Right atrium auricular region (tissue), 2 donors: ENCODE results near the gene DLG2. TPM values are rescaled to one million over a fixed set of nuclear protein-coding genes. Genes with fewer than 3 reads are reported as not detected.

Experiments
- DNase-seq: peaks from one replicate; pipeline ENCODE4 v3.0.0-alpha.2; 2019; ENCODE audit warnings: low spot score
- H3K27ac ChIP-seq, 2 donors: fragments of 200-600 bp; sonication (generic); 1 replicate in 1 of 2; 2 replicates in 1 of 2; pipeline ENCODE4 v1.5.1; 2016 to 2019
- H3K27me3 ChIP-seq, 2 donors: fragments of 200-600 bp; sonication (generic); one replicate each; pipeline versions ENCODE4 v1.5.1 to v1.6.0; 2017 to 2019
- H3K36me3 ChIP-seq: fragments of 200-600 bp; sonication (generic); one replicate; pipeline ENCODE4 v1.5.1; 2016
- H3K4me1 ChIP-seq, 2 donors: fragments of 200-600 bp; sonication (generic); one replicate each; pipeline versions ENCODE4 v1.5.1 to v1.6.0; 2017 to 2019
- H3K4me3 ChIP-seq, 2 donors: fragments of 200-600 bp; sonication (generic); 1 replicate in 1 of 2; 2 replicates in 1 of 2; pipeline ENCODE4 v1.5.1; 2017 to 2019; ENCODE audit warnings: mild to moderate bottlenecking in 1 of 2, moderate library complexity in 1 of 2
- H3K9me3 ChIP-seq, 2 donors: fragments of 200-600 bp; sonication (generic); one replicate each; pipeline ENCODE4 v1.5.1; 2019
- total RNA-seq, 2 donors: library from RNA; depleted of rRNA; stranded (reverse); fragments of >200 nt; gene quantifications; one replicate each; pipeline ENCODE4 v1.1.0, GENCODE V29; 2016
- TF ChIP-seq, protein P1 (sequence below), 2 donors: fragments of 200-600 bp; sonication (generic); IDR thresholded peaks; one replicate each; pipeline ENCODE4 v1.5.1; 2019; ENCODE audit warnings: antibody characterized with exemption in 2 of 2

DLG2 gene
- total RNA-seq, 2 donors from 2014 or later: 6.6 to 6.7 TPM

DNA sequence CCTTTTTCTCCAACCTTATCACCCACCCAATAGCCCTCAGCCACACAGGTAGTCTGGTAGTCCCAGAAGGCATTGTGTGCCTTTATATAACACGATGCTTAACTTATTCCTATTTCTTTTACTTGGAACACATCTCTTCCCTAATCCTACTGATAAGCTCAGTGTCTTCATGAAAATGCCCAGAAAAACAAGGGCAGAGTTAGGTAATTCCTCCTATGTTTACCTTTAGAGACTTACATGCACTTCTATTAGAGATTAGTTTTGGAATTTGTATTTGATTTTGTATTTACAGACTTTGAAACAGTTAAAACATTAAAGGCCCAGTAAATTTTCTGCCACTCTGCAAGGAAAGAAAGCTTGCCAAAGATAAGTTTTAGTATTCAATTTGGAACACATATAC, 1703.2 kb downstream of the DLG2 start:
- Histone ChIP-seq H3K36me3 (no peaks in the 10 kb centered on the region), H3K27ac (no peak overlapping the region), H3K27me3 (no peaks in the 10 kb centered on the region), H3K9me3 (no peaks in the 10 kb centered on the region), H3K4me1 (no peaks in the 10 kb centered on the region), H3K4me3 (no peak overlapping the region)
- TF ChIP-seq, protein P1, sequence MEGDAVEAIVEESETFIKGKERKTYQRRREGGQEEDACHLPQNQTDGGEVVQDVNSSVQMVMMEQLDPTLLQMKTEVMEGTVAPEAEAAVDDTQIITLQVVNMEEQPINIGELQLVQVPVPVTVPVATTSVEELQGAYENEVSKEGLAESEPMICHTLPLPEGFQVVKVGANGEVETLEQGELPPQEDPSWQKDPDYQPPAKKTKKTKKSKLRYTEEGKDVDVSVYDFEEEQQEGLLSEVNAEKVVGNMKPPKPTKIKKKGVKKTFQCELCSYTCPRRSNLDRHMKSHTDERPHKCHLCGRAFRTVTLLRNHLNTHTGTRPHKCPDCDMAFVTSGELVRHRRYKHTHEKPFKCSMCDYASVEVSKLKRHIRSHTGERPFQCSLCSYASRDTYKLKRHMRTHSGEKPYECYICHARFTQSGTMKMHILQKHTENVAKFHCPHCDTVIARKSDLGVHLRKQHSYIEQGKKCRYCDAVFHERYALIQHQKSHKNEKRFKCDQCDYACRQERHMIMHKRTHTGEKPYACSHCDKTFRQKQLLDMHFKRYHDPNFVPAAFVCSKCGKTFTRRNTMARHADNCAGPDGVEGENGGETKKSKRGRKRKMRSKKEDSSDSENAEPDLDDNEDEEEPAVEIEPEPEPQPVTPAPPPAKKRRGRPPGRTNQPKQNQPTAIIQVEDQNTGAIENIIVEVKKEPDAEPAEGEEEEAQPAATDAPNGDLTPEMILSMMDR (IDR thresholded peaks at IDR 0.05): no peak
- no peak for DNase-seq

DNA sequence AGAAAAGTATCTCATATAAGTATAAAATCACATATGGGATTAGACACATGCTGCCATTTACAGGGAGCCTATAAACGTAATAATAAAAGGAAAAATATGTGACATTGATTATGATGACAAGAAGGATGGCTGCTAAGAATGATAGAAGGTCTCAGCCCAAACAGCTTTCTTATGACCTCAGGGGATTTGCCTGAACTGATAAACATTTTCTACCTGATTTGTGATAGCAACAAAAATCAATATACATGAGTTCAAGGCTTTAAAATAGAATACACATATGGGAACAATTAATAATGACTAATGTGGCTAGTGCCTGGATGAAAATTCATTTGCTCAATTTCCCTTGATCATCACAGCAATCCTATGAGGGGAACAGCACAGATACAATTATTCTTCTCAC, 1704.2 kb downstream of the DLG2 start:
- Histone ChIP-seq H3K4me3 (no peak overlapping the region), H3K9me3 (no peaks in the 10 kb centered on the region), H3K4me1 (peaks cover 0 to 6% of the 10 kb centered on the region in 2 donors), H3K27me3 (no peaks in the 10 kb centered on the region), H3K36me3 (no peaks in the 10 kb centered on the region), H3K27ac (no peak overlapping the region)
- no peak for DNase-seq
- TF ChIP-seq, protein P1 (IDR thresholded peaks at IDR 0.05): no peak

DNA sequence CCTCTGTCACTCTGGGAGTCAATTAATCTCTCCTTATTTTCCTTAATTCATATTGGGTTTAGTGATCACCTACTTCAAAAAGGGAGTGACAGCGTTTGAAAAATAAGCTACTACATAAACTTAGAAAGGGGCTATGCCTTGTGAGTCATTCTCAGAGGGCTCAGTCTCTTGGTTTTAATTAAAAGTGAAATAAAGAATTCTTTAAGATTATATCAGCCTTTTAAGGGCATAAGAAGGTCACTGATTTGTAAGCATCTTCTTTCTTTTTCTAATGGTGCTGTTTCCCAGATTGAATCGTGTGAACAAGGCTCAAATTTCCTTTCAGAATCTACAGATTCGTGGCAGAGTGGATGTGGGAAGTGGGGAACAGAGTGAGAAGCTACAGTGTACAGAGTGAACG, 1704.8 kb downstream of the DLG2 start:
- no peak overlapping the region for H3K4me3 ChIP-seq
- no peak for DNase-seq
- no peaks in the 10 kb centered on the region for H3K36me3 ChIP-seq
- TF ChIP-seq, protein P1 (IDR thresholded peaks at IDR 0.05): no peak
- H3K4me1 ChIP-seq: peaks cover 0 to 6% of the 10 kb centered on the region in 2 donors
- no peak overlapping the region for H3K27ac ChIP-seq
- H3K27me3 ChIP-seq: no peaks in the 10 kb centered on the region
- H3K9me3 ChIP-seq: no peaks in the 10 kb centered on the region

DNA sequence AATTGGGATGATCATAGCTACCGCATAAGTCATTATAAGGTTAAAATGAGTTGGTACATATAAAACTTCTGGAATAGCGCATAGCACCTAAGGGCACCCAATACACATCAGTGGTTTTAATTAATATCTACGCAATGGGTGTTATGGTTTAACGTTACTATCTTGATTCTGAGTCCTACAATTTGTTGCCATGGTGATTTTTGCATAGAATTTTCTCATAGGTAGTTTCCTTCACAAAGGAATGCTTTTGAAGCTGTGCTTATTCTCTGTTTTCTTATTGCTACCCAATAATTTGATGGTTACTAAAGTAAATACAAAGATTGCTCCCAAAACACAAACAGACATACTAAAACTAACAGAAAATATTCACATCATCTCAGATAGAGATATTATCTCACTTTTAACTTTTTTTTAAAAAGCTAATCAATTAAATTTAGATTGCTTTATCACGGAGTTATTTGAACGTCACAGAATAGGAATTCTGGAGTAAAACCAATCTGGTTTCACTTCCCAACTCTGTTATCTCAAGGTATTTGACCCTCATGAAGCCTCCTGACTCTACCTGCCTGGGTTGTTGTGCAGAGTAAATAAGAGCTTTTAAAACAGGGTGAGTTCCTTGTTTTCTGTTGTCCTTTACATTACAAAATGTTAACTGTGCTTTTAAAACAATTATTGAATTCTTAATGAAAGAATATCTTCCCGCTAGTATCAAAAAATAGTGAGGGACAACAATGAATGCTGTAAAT, 1705.5 kb downstream of the DLG2 start:
- no peaks in the 10 kb centered on the region for H3K9me3 ChIP-seq
- TF ChIP-seq, protein P1 (IDR thresholded peaks at IDR 0.05): no peak
- H3K27me3 ChIP-seq: no peaks in the 10 kb centered on the region
- H3K4me3 ChIP-seq: no peak overlapping the region
- H3K4me1 ChIP-seq: peaks cover 0 to 6% of the 10 kb centered on the region in 2 donors
- H3K36me3 ChIP-seq: no peaks in the 10 kb centered on the region
- DNase-seq: no peak
- no peak overlapping the region for H3K27ac ChIP-seq

DNA sequence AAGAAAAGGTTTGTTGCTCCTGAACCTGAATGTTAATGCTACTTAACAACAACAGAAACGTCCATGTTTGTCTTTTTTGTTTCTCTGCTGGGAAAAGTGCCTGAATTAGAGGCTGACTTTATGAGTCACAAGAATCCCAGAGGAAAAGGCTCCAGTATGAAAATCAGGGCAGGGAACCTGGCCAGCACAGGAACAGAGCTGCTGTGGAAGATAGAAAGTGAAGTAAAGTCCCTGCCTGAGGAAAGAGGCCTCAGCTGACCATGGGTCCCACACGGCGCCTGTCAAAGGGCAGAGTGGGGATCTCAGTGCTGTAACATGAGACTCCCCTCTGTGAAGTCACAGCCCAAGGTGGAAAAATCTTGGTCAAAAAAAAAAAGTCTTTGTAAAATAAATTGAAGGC, 1708.7 kb downstream of the DLG2 start:
- Histone ChIP-seq H3K36me3 (no peaks in the 10 kb centered on the region), H3K9me3 (no peaks in the 10 kb centered on the region), H3K4me3 (no peak overlapping the region), H3K4me1 (peaks cover 0 to 6% of the 10 kb centered on the region in 2 donors), H3K27ac (no peak overlapping the region), H3K27me3 (no peaks in the 10 kb centered on the region)
- peak; percentile 59 for DNase-seq
- TF ChIP-seq, protein P1 (IDR thresholded peaks at IDR 0.05): no peak

DNA sequence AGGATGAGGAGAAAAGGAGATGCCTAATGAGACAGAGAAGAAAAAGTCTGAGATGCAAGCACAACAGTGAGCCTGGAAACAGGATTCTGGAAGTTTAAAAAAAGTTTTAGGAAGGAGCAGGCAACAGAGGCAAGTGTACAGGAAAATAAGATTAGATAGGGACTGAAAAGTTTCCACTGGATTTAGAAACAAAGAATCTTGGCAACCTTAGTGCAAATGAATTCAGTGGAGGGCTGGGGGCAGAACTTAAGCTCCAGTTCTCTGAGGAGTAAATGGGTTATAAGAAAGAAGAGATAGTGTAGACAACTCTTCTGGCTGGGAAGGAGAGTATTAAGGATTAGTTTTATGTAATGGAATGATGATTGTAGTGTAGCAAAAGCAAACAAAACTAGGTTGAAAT, 1712.1 kb downstream of the DLG2 start:
- no peak overlapping the region for H3K4me3 ChIP-seq
- TF ChIP-seq, protein P1 (IDR thresholded peaks at IDR 0.05): no peak
- no peaks in the 10 kb centered on the region for H3K36me3 ChIP-seq

More for the DNA sequence above, 1712.1 kb downstream of the DLG2 start:
- Histone ChIP-seq H3K4me1 (peaks cover 0 to 6% of the 10 kb centered on the region in 2 donors), H3K9me3 (no peaks in the 10 kb centered on the region), H3K27me3 (no peaks in the 10 kb centered on the region), H3K27ac (no peak overlapping the region)
- DNase-seq: no peak
